GM21723 (cell line): ENCODE measurements around the gene SLC25A21.

Experiments used
- ATAC-seq: cut with Tn5 transposase; IDR thresholded peaks from one replicate; pipeline ENCODE4 v1.9.1; 2021; ENCODE audit warnings: mild to moderate bottlenecking, moderate library complexity; ENCODE audit not compliant: unreplicated experiment

Gene SLC25A21

GRCh38 chr14:37051153-37051552 lies 121.3 kb downstream of the SLC25A21 start:
- ATAC-seq: no peak

- ATAC-seq: no peak
Measured at GRCh38 chr14:37048666-37049071, 123.7 kb downstream of the SLC25A21 start.

- ATAC-seq: no peak
Measured at GRCh38 chr14:37047996-37048395, 124.4 kb downstream of the SLC25A21 start.

- ATAC-seq: no peak
Measured at GRCh38 chr14:37047226-37047625, 125.2 kb downstream of the SLC25A21 start.

- no peak for ATAC-seq
Measured at GRCh38 chr14:37046815-37047214, 125.6 kb downstream of the SLC25A21 start.

- ATAC-seq: no peak
Measured at GRCh38 chr14:37045340-37046061, 126.9 kb downstream of the SLC25A21 start.

GRCh38 chr14:37037636-37038387 lies 134.6 kb downstream of the SLC25A21 start:
- ATAC-seq: no peak

- no peak for ATAC-seq
Measured at GRCh38 chr14:37036669-37037341, 135.6 kb downstream of the SLC25A21 start.

- ATAC-seq: no peak
Measured at GRCh38 chr14:37035401-37035800, 137.0 kb downstream of the SLC25A21 start.

- ATAC-seq: no peak
Measured at GRCh38 chr14:37034410-37035285, 137.8 kb downstream of the SLC25A21 start.

GRCh38 chr14:37032863-37033262 lies 139.5 kb downstream of the SLC25A21 start:
- no peak for ATAC-seq

- no peak for ATAC-seq
Measured at GRCh38 chr14:37027188-37027824, 145.1 kb downstream of the SLC25A21 start.

- ATAC-seq: no peak
Measured at GRCh38 chr14:37023875-37024565, 148.4 kb downstream of the SLC25A21 start.

- no peak for ATAC-seq
Measured at GRCh38 chr14:37021390-37021789, 151.0 kb downstream of the SLC25A21 start.

GRCh38 chr14:37019488-37019887 lies 152.9 kb downstream of the SLC25A21 start:
- ATAC-seq: no peak

- ATAC-seq: no peak
Measured at GRCh38 chr14:37018571-37019240, 153.7 kb downstream of the SLC25A21 start.

GRCh38 chr14:37013078-37013477 lies 159.3 kb downstream of the SLC25A21 start:
- no peak for ATAC-seq

GRCh38 chr14:36998686-36999085 lies 173.7 kb downstream of the SLC25A21 start:
- ATAC-seq: no peak

GRCh38 chr14:36997843-36998242 lies 174.6 kb downstream of the SLC25A21 start:
- ATAC-seq: no peak
